HG03060 (cell line): ENCODE results near the gene MLPH.

Experiments used
- ATAC-seq: cut with Tn5 transposase; IDR thresholded peaks from one replicate; pipeline ENCODE4 v1.9.1; 2021; ENCODE audit warnings: low read depth, moderate number of reproducible peaks; ENCODE audit not compliant: unreplicated experiment

MLPH gene, protein sequence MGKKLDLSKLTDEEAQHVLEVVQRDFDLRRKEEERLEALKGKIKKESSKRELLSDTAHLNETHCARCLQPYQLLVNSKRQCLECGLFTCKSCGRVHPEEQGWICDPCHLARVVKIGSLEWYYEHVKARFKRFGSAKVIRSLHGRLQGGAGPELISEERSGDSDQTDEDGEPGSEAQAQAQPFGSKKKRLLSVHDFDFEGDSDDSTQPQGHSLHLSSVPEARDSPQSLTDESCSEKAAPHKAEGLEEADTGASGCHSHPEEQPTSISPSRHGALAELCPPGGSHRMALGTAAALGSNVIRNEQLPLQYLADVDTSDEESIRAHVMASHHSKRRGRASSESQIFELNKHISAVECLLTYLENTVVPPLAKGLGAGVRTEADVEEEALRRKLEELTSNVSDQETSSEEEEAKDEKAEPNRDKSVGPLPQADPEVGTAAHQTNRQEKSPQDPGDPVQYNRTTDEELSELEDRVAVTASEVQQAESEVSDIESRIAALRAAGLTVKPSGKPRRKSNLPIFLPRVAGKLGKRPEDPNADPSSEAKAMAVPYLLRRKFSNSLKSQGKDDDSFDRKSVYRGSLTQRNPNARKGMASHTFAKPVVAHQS

DNA sequence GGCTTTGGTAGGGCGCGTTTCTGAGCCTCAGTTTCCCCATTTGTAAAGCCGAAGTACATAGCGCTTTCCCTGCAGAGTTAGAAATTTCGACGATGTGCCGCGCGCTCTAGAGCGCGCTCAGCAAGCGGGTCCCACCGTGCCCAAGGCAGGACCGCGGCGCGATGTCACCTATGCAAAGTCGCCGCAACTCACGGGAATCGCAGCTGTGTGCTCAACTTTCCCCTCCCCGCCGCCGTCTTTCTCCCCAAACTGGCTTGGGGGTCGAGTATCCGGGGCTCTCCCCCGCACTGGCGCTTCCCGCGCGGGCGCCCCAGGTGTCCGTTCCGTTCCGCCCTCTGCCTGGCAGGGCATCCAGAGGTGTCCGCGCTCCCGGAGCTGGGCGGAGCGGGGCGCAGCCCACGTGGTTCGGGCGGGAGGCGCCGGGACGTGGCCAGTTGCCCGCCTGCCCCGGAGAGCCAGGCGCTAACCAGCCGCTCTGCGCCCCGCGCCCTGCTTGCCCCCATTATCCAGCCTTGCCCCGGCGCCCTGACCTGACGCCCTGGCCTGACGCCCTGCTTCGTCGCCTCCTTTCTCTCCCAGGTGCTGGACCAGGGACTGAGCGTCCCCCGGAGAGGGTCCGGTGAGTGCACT is at the start of gene MLPH:
Gene MLPH, plus strand, starts transcription at position 433 of the 630 bp plus-strand sequence. CDS start 6,176 bp downstream, outside the sequence.
- no peak for ATAC-seq

DNA sequence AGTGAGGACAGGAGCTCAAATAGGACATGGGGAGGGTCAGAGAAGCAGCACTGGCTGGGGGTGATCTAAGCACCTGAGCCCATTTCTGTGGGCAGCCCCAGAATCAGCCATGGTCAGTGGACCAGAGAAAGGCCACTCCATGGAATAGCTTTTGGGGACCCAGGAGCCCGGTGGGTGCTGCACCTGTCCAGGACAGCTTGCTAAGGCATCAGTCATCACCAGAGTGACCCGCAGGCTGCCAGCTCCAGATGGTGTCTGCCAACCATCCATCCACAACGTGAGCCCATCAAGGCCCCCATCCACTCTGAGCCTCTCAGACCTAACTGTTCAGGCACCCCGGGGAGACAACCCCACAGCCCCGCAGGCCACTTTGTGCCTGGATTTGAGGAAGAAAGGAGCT is 49.5 kb upstream of the MLPH start:
- no peak for ATAC-seq

DNA sequence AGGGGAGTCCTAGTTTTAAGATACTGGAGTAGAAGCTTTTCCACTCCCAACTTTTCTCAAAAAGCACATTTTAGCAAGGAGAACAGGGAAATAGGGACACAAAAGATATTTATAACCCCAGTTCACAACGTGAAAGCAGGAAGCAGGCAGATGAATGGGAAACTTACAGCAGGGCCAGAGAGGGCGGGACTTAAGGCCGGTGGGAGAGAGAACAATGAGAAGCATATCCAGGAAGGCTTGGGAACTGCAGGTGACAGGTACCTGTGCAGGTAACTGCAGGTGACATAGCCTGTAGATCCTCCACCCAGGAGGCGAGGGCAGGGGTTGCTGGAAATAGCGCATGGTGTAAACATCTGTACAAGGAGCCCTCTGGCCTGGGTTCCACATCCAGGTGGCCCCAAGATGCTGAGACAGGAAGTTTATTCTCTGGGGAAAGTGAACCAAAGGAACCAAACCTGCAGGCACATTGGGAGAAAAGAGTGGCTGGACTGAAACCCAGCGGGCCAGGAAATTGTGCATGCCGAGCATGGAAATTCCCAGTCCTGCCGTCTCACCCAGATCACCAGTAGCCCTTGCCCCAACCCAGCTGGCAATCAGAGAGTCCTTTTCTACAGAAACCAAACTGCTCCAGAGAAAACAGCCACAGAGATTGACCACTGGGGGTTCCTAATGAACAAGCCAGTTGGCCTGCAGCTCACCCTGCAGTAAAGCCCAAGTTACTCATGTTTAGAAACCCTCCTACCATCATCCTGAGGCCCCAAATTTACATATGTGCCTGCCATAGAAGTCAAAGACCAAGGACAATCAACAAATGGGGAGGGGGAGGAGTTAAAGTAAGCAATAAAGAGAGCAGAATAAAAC is 48.7 kb upstream of the MLPH start:
- ATAC-seq = no peak

DNA sequence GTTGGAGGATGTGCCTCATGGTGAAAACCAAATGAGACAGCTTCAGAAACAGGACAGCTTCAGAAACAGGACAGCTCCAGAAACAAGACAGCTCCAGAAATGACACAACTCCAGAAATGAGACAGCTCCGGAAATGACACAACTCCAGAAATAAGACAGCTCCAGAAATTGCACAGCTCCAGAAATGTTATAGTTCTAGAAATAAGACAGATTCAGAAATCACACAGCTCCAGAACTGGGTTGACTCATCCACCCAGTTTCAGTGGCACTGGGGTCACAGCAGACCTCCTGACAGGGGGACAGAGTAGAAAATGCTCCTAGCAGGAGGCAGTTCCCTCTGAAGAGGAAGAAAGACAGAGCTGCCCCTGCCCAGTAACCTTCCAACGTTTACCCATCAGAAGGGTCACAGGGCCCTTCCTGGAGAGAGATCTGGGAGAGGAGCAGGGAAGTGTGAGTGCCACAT is 46.2 kb upstream of the MLPH start:
- no peak for ATAC-seq

DNA sequence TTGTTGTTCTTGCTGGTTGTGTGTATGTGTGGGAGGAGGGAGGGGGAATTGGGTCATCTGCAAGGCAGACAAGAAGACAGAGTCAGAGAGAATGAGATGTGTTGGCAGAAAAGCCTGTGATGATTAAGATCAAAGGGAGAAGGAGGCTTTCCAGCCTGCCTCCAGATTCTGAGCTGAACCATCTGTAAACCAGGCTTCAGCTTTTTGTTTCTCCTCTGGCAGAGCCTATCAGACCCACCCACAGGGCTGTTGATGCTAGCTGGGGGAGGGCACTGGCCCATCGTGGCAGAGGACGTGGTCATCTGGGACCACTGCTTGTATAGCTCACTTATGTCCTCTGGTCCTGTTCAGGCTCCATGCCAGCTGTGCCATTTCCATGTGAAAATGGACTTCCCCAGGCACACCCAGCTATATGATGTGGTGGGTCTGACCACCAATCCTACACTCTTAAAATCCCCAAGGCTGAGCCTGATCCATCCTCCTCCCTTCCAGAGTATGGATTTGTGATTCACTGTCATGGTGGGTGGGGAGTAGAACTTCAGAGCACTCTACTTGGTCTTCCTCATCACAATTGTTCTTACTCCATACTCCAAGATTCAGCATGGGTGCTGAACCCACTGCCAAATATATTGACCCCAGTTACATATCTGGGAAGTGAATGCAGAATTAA is 45.3 kb upstream of the MLPH start:
- no peak for ATAC-seq

DNA sequence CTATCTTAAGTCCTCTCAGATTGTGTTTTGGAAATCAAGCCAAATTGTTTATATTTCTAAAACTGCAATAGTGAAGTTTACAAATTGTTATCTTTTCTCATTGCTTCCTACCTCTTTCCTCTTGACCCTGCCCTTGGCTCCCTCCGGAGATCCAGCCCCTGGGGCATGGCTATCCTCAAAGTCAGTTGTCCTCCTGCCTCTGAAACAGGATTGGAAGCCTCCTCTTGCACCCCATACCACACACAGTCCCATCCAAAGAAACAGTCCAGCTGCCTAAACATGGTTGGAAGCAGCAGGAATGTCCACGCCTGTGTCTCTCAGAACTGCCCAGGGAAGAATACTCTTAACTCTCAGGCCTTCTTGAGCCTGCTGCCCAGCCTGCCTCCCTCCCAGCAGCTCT is 43.0 kb upstream of the MLPH start:
- ATAC-seq = no peak

DNA sequence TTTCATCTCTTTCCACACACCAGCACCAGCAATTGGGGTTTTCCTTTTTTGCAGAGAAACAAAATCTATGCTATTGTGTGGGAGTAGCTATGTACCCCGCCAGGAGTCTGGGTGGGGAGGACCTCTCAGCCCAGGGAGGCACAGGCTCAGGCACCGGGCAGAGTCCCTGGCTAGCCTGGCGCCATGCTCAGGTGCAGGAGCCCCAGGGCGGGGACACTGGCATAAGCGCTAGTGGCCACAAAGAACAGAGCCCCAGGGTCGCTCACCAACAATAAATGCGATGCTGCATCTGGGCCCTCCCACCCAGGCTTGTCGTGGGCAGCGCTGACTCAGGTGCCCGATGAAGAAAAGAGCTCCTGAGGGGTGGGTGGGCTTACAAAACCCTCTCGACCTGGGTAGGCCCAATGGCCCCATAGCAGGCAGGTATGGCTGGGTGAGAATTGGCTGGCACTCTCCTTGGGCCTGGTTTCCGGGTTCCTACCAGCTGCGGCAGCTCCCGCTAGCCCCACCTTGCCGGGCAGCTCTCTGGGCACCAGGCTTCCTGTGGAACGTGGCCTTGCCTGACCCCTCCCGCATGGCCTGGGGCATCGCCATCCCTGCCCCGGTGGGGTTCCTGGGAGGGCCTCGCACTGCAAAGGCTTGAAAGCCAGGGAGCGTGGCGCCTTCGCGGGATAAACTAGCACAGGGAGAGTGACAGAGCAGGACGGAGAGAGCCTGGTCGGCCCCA is 41.3 kb upstream of the MLPH start:
- no peak for ATAC-seq

DNA sequence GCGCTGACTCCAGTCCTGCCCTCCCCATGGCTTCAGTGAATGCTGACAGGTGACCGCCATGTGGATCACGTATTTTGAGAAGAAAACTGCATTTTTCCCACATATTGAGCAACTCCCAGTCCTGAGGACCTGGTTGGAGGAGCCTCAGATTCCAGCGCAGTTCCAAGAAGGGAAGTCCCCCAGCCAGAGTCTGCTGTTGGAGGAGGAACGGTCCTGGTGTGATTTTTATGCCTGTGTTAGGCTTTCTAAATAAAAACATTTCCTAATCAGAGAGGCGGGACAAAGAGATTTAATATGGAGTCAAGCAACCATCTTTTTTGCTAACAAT is 40.7 kb upstream of the MLPH start:
- no peak for ATAC-seq

DNA sequence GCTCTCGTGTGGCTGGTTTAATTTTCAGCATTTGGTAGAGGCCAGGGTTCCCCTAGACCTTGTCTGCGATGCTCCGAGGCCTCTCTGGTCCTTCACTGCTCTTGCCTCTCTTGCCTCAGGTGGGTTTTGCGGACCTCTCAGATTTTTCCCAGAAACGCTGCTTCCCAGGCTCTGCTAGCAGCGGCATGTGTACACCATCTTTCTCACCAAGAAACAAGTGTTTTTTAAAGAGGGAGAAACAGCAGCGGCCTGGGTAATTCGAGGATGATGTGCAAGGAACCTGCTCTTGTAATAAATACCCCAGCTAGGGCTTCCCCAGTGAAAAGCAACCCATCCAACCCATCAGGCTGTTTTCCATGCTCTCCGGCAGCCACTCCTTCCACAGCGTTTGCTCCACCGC is 39.6 kb upstream of the MLPH start:
- no peak for ATAC-seq

DNA sequence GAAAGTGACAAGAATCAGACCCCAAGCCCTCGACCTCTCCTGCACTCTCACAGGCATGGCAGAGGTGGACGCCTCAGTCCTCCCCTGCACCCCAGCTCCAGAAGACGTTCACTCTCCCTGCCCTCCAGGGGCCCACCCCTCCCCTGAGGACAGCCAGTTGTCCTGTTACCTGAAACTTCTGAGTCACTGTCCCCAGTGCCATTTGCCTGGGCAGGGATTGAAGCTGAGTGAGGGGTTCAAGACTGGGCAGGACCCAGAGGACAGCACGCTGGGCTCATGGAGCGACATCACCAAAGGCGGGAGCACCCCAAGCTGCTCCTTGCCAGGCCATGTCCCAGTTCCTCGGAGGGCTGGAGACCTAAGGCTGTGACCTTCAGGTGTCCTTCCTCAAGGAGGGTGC is 38.9 kb upstream of the MLPH start:
- no peak for ATAC-seq

DNA sequence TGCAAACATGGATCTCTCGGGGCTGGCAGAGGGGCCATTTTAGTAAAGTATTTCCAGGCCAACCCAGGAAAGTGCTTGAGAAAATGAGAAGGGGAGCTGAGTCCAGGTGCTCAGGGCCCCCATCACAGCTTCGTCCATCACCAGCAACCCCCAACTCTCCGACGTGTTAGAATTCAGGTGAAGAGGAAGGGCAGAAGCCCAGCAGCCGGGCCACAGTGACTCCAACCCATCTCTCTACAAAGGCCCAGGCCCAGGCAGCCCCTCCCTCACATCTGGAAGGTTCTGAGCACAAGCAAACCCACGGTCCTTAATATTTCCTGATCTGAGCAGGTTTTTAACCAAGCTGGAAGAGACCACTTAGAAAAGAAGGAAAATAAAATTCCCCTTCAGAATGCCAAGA is 38.4 kb upstream of the MLPH start:
- ATAC-seq = no peak

DNA sequence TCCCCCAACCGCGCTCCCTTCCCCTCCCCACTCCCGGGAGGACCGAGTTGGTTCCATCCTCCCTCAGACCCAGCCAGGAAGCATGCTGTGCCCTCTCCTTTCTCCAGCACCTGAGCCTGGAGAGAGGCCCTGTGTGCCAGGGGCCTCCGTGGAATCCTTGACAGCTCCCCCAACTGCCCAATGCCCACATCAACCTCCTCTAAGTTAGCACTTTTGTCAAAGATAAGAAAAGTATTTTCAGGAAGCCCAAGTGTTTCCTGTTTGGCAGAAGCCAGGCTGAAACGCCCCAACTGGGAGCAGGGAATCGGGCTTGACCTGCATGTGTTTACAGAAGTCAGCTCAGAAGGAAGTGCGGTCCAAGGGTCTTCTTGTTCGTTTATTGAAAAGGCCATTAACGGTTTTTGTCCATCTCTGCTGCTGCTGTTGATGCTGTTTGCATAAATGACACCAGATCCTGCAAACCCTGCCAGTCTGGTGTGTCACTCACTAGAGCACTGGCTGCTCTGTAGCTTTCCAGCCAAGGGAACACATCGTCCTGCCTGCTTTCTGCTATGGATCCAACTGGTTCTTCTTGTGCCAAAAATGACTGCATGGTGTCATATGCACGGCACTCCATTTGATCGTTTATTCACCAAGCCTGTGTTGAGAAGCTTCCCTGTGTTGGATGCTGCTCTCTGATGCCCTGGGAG is 37.7 kb upstream of the MLPH start:
- ATAC-seq = no peak

DNA sequence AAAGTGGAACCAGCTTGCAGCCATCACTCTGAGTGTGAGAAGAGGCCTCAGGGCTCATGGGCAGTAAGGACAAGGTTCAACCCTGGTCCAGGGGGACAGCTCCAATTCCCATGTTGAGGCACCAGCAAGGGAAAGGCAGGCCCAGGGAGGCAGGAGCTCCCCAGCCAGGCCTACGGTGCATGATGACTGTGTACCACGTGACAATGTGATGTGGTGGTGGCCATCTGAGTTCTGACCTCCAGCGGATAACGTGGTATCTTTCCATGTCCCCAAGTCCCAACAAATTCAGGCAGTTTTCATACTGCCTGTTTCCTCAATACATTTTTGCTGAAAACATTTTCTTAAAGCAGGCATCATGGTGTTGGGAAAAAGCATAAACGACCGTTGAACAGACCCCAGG is 36.9 kb upstream of the MLPH start:
- ATAC-seq = no peak

DNA sequence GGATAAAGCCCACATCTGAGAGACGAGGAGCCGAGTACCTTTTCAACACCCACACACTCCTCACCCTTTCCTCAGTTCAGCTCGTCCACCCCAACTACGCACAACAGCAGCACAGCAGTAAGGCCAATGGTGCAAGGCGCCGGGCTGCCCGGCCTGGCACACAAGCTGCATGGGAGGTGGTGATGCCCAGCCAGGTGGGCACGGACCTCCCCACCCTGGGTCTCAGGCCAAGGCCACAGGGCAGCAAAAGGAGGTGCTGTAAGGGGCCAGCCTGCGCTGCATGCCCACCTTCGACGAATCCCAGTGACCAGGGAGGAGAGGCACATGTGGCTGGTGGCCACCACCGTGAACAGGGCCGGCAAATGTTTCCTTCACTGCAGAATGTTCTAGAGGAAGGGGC is 36.5 kb upstream of the MLPH start:
- ATAC-seq = no peak

DNA sequence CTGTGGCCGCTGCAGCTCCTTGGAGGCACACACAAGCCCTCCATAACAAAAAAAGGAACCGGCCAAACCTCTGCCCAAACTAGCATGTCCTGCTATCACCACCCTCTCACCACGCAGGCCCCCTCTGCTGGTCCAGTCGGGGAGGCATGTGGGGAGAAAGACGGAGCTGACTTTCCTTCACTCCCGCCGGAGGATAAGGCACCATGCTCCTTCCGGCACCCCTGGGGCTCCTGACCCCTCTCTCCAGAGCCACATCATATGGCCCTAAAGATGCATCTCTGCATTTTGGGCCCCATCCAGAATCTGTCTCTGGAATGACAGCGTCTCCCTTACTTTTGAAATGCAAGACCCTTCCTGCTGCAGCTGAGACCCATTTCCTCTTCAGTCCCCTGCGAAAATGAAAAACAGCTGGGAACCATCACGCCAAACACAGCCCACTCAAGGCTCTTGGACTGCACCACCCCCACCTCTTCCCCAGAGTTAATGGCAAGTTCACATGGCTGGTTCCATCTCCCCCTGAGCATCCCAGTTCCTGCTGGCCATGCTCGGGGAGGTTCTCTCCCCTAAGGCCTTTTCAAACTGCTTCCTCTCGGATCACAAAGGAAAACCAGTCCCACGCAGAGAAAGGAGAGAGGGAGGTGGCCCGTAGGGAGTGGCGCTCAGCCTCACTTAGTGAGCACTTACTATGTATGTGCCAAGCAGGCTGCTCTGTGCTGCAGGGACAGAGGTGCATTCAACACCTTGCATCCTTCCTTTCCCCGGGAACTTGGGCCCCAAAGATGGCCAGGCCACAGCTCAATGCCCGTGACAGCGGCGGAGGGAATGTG is 35.2 kb upstream of the MLPH start:
- no peak for ATAC-seq

DNA sequence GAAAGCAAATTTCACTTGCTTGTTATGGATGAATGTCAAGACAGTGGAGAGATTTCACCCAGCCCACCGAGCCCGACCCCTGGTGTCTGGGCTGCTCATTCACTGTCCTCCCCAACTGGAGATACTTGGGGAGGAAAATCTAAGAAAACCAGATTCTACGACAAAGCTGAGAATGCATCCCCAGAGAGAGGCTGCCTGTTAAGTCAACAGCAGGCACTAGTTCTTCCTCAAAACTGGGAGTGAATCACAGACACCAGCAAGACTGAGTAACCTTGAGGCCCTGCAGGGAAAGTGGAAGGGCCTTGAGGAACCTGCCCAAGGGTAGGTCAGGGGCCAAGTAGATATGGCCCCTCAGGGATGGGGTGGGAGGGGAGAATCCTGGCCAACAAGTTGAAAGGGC is 34.2 kb upstream of the MLPH start:
- ATAC-seq = no peak

DNA sequence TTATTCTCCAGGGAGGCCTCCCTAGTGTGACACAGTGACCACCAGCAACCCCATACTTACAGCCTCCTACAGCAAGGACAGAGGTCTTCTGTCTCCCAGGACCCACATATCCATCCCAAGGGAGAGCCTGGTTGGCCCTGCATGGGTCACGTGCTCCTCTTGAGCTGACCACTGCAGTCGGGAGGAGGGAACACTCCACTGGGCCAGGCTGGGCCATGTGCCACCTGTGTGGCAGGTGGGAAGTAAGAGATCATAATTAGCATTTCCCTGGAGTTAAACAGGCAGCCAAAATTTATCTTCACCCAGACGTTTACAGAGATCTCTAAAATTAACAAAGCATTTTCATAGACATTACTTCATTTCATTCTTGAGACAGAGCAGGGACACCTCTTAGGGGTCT is 33.4 kb upstream of the MLPH start:
- no peak for ATAC-seq

DNA sequence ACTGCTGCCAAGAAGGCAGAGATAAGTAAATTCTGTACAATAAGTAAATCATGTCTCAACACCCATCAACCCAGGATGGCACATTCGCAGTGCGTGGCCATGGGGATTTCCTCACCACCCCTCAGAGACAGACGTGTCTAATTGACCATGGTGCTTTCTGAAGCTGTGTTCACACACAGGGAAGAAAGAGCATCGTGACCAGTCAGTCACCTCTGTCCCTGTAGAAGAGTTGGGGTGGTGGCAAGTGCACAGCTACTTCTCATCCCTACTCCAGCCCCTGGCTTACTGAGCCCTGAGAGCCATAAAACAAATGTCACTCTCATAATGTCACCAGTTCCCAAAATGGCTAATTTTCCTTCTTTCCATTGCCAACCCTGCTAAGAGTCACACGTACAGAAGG is 31.3 kb upstream of the MLPH start:
- ATAC-seq = no peak
